SK-MEL-5 (cell line): ENCODE data around the gene CORO1C. TPM values are rescaled to one million over a fixed set of nuclear protein-coding genes. Genes with fewer than 3 reads are reported as not detected.

ENCODE experiments used
- DNase-seq: peaks from one replicate; pipeline ENCODE4 v3.0.0-alpha.2; 2016; ENCODE audit warnings: low read depth, low spot score
- in situ Hi-C: cut with HindIII; loops from 2 replicates; pipeline ENCODE4 v1.10.0; 2016; ENCODE audit warnings: low sequenced_read_pairs, high pct_unique_total_duplicates, low pct_unique_long_range_greater_than_20kb
- total RNA-seq: library from RNA; depleted of rRNA; stranded (reverse); fragments of >200 nt; shearing (Covaris generic); gene quantifications from 2 replicates; pipeline ENCODE4 v1.2.3, GENCODE V29; 2014

The CORO1C gene
- total RNA-seq, 1 experiment from 2014 or later = 156 TPM

- in situ Hi-C loops = no loop called here
- no peak for DNase-seq
Observed at GRCh38 chr12:108607981-108608600, 123.2 kb downstream of the CORO1C start.

DNA sequence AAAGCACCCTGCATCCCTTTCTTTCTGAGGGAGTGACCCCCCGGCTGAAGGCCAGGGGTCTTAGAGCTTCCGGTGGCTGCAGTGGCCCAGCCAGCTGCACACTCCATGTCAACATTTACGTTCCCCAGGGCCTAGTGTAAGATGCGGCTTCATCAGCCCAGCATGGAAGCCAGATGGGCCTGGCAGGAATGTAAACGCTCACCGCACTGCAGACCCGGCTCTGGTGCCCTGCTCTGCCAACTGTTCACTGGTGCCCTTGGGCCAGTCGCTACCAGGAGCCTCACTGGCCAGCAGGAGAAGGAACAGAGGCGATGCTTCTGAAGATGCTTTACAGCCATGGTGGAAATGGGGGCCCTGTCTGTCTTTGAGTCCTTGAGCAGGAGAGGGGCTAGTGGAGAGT, 124.8 kb downstream of the CORO1C start:
- no peak for DNase-seq
- in situ Hi-C loops = no loop called here

- no peak for DNase-seq
Observed at GRCh38 chr12:108605690-108606406, 125.5 kb downstream of the CORO1C start.

DNA sequence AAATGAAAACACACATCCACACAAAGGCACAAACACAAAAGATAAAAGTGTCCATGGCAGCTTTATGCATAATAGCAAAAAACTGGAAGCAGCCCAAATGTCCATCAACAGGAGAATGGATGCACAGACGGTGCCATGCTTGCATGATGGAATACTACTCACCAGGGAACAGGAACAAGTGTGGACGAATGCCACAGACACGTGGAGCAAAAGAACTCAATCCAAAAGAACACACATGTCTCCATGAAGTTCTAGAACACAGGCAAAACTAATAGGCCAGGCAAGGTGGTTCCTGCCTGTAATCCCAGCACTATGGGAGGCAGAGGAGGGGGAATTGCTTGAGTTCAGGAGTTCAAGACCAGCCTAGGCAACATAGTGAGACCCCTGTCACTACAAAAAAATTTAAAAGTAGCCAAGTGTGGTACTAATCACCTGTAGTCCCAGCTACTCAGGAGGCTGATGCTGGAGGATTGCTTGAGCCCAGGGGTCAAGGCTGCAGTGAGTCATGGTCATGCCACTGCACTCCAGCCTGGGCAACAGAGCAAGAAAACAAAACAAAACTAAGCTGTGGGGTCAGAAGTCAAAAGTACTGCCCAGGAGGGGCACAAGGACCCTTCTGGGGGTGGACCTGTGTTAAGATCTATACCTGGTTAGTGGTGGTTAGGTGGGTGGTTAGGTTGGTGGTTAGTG, 126.2 kb downstream of the CORO1C start:
- in situ Hi-C loops = no loop called here
- DNase-seq = peak; percentile 21

More at GRCh38 chr12:108605690-108606406, 125.5 kb downstream of the CORO1C start:
- in situ Hi-C loops = no loop called here

DNA sequence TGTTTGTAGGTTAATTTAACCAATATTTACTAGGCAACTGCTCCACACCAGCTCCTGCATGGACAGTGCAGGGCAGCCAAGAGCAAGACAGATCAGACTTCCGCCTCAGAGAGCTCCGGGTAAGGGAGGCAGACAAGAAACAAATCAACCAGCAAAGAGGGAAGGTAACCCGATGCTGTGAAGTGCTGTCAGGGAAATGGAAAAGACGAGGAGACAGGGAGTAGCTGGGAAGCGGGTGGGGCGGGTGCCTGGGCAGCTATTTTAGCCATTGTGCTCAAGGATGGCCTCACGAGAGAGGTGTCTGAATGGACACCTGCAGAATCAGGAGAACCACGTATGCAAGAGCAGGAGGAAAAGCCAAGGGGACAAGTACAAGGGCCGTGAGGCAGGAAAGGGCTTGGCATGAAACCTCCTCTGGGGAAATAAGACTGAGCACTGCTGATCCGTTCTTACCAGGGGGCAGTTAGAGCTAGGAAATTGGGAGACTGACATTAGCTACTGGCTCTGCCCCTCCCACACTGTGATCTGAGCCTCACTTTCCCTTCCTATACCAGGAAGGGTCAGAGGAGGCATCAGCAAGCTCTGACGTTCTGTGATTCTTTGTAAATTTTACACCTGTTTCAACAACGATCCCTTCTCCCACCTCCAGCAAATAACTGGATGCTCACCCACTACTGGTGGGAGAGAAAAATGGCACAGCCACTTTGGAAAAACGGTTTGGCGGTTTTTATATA, 126.9 kb downstream of the CORO1C start:
- in situ Hi-C loops = no loop called here
- DNase-seq = no peak

GRCh38 chr12:108603743-108604142, 127.6 kb downstream of the CORO1C start:
- in situ Hi-C loops = no loop called here
- DNase-seq = no peak

- in situ Hi-C loops = no loop called here
- DNase-seq = no peak
Observed at GRCh38 chr12:108602976-108603704, 128.2 kb downstream of the CORO1C start.

DNA sequence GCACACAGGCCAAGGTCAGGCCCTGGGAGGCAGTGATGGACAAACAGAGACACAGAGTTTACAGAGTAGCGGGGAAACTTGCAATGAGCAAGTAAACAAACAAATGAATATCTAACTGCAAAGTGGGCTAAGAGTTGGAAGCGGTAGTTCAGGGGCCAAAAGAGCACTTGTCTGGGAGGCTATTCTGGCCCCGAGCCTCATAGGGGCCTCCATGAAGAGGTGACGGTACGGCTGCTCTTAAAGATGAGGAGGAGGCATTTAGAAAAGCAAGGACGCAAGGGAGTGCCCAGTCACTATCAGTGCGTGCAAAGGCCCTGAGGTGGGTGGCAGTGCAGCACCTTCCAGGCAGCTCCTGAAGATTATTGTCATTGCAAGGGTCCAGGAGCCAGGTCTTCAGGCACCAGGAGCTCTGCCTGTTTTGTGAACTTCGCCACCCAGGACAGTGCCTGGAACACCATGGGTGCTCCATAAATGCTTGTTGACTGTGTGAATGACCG, 129.1 kb downstream of the CORO1C start:
- DNase-seq = no peak
- in situ Hi-C loops = no loop called here

DNA sequence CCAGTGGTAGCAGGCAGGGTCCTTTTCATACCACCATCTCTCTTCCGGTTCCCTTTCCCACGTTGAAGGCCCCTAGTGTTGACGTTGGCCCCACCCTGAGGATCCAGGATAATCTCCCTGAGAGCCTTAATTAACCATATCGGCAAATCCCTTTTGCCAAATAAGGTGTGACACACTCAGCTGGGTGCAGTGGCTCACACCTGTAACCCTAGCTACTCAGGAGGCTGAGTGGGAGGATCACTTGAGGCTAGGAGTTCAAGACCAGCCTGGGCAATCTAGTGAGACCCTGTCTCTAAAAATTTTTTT, 130.7 kb downstream of the CORO1C start:
- in situ Hi-C loops = no loop called here
- DNase-seq = no peak

- no peak for DNase-seq
- in situ Hi-C loops = no loop called here
Observed at GRCh38 chr12:108599948-108600701, 131.2 kb downstream of the CORO1C start.

GRCh38 chr12:108599541-108599940, 131.8 kb downstream of the CORO1C start:
- no peak for DNase-seq
- in situ Hi-C loops = no loop called here

GRCh38 chr12:108598553-108599250, 132.6 kb downstream of the CORO1C start:
- DNase-seq = no peak
- in situ Hi-C loops = no loop called here

- DNase-seq = no peak
- in situ Hi-C loops = no loop called here
Observed at GRCh38 chr12:108597559-108598471, 133.5 kb downstream of the CORO1C start, which contains the start of gene TMEM119. Gene TMEM119, minus strand, starts transcription at chr12:108598084. Its CDS starts 5,701 bp downstream, at chr12:108592383.

GRCh38 chr12:108596854-108597558, 134.3 kb downstream of the CORO1C start:
- in situ Hi-C loops = no loop called here
- no peak for DNase-seq
